Measurements from ENCODE around the gene KISS1R.

DNA sequence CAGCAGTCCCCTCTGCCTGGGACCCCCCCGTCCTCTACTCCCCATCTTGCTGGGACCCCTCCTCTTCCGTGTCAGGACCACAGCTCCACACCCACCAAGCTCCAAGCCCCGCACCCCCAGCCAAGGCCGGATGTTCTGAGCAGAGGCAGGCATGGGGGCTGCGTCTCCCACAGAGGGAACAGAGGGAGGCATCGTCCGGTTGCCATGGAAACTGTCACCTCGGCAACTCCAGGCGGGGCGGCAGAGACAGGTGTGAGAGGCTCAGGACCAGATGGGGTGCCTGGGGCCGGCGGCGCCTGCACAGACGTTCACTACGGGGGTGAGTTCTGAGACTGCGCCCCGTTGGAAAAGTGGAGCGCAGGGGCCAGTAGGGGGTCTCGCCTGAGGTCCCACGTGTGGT lies 18.5 kb upstream of the KISS1R start:
- TF ChIP-seq, protein P1, sequence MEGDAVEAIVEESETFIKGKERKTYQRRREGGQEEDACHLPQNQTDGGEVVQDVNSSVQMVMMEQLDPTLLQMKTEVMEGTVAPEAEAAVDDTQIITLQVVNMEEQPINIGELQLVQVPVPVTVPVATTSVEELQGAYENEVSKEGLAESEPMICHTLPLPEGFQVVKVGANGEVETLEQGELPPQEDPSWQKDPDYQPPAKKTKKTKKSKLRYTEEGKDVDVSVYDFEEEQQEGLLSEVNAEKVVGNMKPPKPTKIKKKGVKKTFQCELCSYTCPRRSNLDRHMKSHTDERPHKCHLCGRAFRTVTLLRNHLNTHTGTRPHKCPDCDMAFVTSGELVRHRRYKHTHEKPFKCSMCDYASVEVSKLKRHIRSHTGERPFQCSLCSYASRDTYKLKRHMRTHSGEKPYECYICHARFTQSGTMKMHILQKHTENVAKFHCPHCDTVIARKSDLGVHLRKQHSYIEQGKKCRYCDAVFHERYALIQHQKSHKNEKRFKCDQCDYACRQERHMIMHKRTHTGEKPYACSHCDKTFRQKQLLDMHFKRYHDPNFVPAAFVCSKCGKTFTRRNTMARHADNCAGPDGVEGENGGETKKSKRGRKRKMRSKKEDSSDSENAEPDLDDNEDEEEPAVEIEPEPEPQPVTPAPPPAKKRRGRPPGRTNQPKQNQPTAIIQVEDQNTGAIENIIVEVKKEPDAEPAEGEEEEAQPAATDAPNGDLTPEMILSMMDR (IDR thresholded peaks at IDR 0.05): no peak
- TF ChIP-seq POLR2A (IDR thresholded peaks at IDR 0.05) (no peak), POLR2AphosphoS5 (IDR thresholded peaks at IDR 0.05) (no peak)

Data from suprapubic skin (tissue), 4 donors.